T-helper 9 cell (primary cell): ENCODE results near the gene HOXB6.

Source experiments
- DNase-seq: peaks from one replicate; pipeline ENCODE4 v3.0.0-alpha.2; 2020

Gene HOXB6

GRCh38 chr17:48634493-48635208, 29.9 kb upstream of the HOXB6 start:
- DNase-seq: no peak

- DNase-seq: no peak
Observed at GRCh38 chr17:48633266-48633677, 28.5 kb upstream of the HOXB6 start.

- no peak for DNase-seq
Observed at GRCh38 chr17:48632579-48633265, 27.9 kb upstream of the HOXB6 start.

GRCh38 chr17:48631693-48632578, 27.1 kb upstream of the HOXB6 start:
- no peak for DNase-seq

- DNase-seq: no peak
Observed at GRCh38 chr17:48630925-48631692, 26.3 kb upstream of the HOXB6 start.

GRCh38 chr17:48630009-48630924, 25.5 kb upstream of the HOXB6 start:
- DNase-seq: no peak

- DNase-seq: no peak
Observed at GRCh38 chr17:48629411-48629759, 24.6 kb upstream of the HOXB6 start.

GRCh38 chr17:48628649-48629410, 24.0 kb upstream of the HOXB6 start:
- no peak for DNase-seq

GRCh38 chr17:48627623-48628521, 23.1 kb upstream of the HOXB6 start:
- DNase-seq: no peak

- no peak for DNase-seq
Observed at GRCh38 chr17:48627118-48627597, 22.4 kb upstream of the HOXB6 start.

- peak; percentile 33 for DNase-seq
Observed at GRCh38 chr17:48626245-48627117, 21.7 kb upstream of the HOXB6 start, which contains the start of gene HOXB9. HOXB9 (minus strand) TSS chr17:48626358; CDS start chr17:48626269, 89 bp downstream.

GRCh38 chr17:48625495-48626244, 20.9 kb upstream of the HOXB6 start:
- peak; percentile 32 for DNase-seq

- peak; percentile 25 for DNase-seq
Observed at GRCh38 chr17:48624544-48625494, 20.0 kb upstream of the HOXB6 start.

GRCh38 chr17:48624118-48624517, 19.3 kb upstream of the HOXB6 start:
- no peak for DNase-seq

- DNase-seq: no peak
Observed at GRCh38 chr17:48623583-48623982, 18.8 kb upstream of the HOXB6 start.

- DNase-seq: no peak
Observed at GRCh38 chr17:48622857-48623256, 18.1 kb upstream of the HOXB6 start.
